Measurements from ENCODE around the gene INTS7.
"Not testable (repeated sequence)": the region's sequence is repeated elsewhere in the genome, so short reads cannot be mapped to it uniquely, and the experiment has no call there.

Gene INTS7

DNA sequence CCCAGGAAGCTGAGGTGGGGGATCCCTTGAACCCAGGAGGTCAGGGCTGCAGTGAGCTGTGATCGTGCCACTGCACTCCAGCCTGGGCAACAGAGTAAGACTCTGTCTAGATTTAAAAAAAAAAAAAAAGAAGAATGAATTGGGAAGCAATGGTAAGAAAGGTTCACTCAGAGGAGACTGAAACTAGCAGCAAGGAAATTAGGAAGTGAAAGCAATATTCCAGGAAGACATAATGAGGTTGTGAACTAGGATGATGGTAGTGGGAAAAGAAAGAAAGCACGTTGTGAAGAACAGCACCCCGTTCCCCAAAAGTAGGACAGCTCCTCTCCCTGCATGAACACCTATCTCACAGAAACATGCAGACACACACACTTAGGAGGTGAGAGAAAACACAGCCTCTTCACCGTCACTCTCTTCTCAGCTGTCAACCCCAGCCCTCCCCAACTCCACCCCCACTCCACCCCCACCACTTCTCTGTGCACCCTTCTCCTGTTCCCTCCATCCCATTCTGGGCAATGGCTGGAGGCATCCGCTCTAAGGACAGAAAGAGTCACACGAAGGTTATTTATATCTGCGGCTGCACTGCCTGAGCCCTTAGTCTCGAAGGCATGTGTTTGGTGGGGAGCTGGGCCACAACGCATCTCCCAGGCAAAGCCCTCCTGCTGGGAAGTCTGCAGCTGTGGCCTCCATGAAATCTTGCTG, 103.0 kb downstream of the INTS7 start:
- DNase-seq, result no peak

DNA sequence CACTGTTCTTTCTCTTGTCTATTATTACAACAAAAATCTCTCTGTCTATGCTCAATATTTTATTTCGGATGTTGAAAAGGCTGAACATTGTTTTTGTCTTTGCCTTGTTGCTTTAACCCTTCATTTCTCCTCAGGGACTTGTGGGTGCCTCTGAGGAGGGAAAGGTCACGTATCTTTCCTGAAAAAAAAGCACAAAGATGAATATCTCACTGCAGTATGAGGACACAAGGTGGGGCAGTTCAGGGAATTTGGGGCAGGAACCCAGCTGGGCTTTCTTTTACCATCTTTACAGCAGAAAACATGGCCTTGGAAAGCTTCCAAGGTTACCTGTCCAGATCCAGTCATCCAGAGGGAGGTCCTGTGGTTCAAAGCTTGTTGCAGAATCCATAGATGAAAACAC, 105.7 kb downstream of the INTS7 start:
- DNase-seq, result no peak

DNA sequence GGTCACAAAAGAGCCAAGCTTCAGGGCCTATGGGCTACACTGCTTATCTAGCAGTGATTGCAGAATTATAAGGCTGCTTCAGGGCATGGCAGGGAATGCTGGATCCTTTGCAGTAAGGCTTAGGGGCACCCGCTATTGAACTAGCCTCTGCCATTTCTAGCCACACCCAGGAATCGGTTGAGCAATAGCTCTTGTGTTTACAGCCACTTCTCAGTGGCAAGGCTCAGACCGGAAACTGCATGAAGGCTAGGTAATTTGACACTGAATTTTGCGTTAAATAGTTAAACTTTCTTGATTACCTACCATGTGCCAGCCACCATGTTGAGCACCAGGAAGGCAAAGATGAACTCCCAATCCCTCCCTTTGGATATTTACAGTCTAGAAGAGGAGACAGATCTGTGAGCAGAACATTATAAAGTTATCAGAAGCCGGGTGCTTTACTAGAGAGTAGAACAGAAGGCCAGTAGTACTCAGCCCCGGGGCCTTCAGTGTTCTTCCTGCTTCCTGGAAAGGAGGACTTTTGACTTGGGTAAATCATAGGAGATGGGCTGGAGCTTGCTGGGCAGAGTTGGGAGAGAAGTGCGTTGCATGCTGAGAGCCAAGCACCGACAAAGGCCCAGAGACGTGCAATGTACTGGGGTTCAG, 106.2 kb downstream of the INTS7 start:
- no peak for DNase-seq

DNA sequence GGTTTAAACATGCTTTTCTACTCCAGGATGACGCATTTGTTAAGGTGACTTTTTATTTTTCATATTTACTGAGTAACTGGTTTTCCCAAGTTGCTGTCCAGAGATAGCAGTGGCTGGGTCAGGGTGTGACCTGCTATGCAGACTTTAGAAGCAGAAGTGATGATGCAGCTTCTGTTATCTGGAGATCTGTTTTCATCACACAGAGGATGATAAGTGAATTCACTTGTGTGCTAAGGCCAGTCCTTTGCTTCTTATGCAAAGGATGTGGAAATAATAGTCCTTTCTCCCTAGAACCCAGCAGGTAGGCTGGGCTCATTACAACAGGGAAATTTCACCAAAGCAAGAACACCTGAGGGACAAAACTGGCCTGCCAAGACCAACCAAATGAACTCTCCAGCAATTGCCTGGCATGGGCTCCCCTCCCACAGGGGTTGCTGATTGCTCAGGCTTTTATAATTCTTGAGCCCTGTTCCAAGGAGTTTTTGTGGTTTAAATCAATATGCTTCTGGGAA, 107.0 kb downstream of the INTS7 start:
- DNase-seq, result no peak

DNA sequence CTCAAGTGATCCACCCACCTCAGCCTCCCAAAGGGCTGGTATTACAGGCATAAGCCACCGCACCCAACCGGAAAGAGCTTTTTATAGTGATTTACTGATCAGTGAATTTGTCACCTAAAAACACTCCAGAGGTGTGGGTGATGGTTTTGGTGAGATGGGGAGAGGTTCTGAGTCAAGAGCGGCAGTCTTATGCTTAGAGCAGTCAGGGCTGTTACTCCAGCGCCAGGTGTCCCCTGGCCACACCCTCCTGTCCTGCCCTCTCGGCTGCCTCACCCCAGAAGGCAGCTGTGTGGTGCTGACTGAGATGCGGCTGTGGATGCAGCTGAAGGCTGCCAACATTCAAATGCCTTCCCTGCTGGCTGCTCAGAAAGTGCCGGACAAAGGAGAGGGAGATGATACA, 110.3 kb downstream of the INTS7 start:
- DNase-seq, result peak; percentile 47

DNA sequence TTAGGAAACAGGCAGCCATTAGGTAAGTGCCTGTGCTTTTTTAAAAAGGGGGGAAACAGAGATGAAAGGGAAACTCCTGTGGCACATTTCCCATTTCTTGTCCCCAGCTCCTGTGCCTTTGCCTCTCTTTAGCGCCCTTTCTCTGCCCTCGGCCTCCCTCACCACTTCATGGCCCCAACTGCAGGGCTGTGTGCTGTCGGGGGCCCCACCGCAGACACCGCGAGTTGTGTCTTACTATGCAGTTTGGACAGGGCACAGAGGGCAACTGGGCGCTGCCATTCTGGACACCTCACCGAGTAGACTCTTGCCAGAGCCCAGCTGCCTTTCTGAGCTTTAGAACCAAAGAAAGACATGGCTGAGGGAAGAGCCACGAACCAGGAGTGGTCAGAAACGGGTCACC, 111.1 kb downstream of the INTS7 start:
- no peak for DNase-seq

DNA sequence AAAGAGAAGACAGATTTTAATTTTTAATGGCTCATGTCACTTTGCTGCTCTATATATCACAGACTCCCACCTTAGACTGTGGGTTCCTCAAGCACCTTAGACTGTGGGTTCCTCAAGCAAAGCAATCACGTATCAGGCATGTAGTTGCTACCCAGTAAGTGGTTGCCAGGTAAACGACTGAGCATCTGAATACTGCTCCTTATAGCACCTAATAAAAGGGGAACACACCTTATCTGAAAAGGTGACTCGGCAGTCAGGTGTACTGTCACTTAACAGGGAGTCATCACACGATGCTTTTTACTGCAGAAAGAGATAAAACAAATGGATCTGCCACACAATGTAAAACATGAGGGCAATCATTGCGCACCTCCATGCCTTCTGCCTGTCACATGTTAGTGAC, 112.3 kb downstream of the INTS7 start:
- no peak for DNase-seq

DNA sequence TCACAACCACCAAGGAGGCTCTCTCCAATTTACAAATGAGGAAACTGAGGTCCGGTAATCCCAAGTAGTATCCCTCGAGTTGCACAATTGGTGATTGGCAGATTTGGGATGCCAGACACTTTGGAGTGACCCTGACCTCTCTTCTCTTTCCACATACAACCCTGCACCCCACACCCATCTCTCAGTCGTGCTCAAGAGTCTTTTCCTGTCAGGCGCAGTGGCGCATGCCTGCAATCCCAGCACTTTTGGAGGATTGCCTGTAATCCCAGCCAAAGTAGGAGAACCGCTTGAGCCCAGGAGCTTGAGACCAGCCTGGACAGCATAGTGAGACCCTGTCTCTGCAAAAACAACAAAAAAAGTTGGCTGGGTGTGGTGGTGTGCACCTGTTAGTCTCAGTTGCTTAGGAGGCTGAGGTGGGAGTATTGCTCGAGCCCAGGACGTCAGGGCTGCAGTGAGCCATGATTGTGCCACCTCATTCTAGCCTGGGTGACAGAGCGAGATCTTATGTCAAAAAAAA, 113.7 kb downstream of the INTS7 start:
- no peak for DNase-seq

DNA sequence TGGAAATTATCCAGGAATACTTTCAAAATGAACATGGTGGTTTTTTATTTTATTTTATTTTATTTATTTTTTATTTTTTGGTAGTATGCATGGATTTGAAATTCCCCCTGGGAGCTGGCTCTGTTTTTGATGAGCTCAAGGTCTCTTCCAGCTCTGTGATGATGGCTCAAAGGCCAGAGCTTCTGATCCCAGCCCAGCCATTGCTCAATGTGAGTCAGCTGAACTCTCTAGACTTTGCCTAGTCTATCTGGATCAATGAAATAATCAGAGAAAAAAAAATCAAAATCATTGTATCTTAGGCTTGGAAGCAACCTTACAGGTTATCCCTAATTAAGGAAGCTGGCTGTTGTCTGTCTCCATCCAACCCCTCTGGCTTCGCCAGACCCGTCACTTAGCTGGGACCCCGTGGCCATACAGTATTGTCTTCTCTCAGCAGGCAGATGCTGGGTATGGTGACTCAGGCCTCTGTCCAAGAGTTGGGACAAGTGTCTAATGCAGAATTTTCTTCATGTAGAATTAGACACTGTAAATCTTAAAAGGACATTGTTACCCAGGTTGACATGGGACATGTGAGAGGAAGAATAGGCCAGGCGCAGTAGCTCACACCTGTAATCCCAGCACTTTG, 114.6 kb downstream of the INTS7 start:
- no peak for DNase-seq

DNA sequence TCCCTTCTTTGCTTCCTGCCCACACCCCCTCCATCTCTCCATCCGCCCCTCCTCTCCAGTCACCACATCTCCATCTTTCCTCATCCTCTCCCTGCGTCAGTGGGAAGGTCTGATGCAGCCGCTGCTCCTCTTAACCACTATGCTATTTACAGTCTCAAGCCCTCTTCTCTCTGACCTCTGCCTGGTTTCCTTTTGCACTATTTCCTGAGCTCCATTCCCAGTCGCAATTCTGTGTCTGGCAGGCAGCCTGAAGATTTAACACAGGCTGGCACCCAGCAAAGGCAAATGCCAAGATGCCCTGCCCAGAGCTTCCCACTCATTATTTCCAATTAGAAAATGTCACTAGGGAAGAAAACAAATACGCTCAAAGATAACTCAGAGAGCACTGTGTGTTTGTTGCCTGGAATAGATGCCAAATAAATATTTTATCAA, 115.2 kb downstream of the INTS7 start:
- no peak for DNase-seq

DNA sequence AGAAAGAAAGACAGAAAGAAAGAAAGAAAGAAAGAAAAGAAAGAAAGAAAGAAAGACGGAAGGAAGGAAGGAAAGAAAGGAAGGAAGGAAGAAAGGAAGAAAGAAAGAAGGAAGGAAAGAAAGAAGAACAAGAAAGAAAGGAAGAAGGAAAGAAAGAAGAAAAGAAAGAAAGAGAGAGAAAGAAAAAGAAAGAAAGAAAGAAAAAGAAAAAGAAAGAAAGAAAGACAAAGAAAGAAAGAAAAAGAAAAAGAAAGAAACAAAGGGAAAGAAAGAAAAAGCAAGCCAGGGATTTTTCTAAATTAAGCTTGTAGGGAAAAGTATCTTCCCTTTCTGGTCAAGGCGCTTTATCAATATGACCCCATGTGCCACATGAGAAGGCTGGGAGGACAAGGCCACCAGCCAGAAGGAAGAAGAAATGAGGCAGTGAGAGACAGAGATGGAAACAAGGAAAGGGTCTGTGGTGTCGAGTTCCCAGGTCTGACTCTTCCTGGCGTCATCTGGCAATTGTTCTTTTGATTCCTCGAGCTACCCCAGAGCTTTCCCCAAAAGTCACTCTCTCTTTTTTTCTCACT, 116.4 kb downstream of the INTS7 start:
- no peak for DNase-seq

DNA sequence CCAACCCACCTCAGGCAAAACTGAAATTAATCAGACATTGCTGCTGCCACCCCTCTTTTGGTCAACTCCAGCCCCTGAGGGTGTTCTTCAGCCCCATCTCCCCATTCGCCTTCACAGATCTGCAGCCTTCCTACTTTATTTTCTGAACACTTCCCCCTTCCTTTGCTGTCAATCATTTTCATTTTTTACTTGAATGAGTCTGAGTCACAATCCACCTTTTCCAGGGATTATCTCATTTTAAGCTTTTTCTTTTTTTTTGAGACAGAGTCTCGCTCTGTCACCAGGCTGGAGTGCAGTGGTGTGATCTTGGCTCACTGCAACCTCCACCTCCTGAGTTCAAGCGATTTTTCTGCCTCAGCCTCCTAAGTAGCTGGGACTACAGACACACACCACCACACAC, 118.9 kb downstream of the INTS7 start:
- DNase-seq, result not testable (repeated sequence)

DNA sequence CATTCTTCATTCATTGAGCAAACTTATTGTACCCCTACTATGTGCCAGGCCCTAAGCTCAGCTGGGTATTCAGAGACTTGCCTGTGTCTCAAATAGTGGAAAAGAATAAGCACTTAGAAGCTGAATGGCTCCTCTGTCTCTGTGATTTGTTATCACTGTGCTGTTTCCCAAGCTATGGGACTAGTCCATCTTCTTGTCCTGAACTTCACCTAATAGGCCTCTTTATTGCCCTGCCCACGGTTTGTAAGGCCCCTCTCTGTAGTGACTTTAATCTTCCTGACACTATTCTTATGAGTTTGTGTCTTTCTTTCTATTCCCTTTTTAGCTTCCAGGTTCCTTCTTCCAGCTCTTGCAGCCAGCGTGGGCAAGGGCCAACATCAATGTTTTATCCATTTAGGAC, 119.4 kb downstream of the INTS7 start:
- no peak for DNase-seq

DNA sequence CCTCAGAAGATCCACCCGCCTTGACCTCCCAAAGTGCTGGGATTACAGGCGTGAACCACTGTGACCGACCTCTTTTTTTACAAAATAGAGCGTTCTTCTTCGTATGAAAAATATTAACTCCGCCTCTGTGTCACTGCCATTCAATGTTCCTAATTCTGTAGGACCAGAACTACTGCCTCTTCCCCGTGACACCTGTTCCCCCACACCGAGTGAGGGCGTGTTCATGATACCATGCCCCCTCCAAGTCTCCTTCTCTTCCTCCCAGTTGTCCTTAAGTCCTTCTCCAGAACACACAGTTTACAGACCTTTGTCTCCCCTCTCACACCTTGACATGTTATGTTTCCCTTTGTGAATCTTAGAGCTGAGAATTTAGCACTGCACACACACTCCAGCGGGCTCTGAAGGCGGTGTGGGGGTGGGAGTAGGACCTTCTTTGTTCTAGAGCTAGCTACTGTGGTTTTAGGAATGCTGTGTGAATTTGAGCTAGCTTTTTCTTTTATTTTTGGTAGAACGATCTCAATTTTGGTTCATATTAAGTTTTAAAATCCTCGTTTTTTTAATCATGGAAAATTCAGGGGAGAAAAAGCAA, 122.4 kb downstream of the INTS7 start:
- no peak for DNase-seq

DNA sequence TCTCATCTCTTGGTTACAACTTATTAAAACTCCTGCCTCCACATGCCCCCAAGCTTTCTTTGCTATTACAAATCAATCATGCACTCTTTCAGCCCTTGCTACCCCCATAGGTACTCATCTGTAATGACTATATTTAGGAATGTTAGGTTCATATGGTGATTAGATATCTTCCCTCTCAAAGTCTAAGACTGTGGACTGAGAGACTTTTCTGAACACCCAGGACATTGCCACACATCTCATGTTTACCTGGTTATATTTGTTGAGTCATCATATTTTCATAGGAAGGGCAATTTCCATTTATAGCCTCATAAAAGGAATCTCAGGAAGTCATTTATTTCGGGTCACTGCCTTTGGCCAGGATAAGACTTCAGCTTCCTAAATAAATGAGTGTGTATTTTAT, 123.3 kb downstream of the INTS7 start:
- DNase-seq, result no peak

DNA sequence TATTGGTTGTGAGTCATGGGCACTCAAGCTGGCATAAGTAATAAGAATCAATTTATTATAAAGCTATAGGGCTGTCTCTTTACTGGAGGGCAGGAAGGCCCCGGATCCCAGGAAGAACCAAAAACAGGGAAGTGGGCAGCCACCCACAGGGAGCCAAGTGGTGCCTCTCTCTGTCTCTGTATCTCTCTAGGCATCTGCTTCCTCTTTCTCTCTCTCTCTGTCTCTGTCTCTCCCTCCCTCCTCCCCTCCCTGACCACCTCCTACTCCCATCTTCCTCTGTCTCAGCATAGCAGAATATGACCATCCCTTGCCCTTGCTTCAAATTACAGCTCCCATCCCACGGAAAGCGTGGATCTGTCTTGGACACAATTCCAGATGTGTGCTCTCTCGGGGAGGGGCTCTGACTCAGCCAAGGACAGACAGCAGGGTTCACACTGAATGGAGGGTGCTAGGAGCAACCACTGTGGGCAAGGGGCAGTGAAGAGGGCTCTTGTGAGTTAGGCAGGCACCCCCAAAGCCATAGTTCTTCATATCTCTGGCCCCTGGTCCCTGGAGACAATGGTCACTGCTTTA, 124.4 kb downstream of the INTS7 start:
- no peak for DNase-seq

DNA sequence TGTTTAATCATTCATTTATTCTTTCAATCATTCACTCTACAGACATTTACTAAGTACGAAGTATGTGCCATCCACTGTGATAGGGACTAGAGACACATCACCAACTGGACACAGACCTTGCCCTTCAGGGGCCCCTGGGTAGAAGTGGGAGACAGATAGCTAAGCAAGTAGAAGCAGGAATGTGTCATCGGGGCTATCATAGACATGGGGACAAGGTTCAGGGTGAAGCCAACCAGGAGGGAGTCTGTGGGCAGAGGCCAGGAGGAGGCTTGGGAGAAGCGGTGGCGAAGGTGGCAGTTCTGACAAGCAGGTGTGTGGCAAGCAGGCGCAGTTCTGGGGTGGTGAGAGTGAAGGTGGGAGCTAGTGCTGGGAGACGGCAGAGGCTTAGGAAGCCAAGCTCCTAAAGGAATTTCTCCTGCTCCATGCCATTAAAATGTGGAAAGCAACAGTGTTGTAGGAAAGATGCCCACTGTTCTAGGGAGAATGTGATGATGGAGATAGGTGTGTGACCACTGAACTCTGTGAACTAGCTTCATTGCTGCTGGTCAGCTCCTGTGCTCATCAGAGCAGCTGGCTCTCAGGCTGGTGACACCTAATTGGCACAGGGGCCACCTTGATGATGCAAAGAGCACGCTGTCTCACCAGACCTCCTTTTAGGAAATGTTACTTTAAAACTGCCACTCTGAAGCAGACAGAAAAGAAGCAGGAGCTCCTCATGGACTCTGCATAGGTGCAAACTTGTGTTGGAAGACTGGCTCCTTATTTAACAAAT, 125.1 kb downstream of the INTS7 start:
- no peak for DNase-seq

DNA sequence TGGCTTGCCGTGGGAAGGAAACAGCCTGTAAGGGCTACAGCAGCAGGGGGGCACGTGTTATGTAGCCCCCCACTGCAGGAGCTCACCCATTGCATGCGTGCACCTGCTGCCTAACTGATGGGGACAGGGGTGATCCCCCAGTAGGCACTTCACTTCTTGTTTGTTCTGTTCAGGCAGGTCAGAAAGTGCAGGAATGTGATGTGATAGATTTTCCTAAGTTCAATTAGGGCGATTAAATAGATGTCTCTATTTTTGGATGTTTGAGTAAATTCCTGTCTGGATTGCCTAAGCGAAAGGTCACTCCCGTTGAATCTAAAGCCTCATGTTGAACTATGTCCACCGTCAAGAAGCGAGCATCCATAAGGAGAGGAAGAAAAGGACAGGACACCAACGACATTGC, 126.0 kb downstream of the INTS7 start:
- no peak for DNase-seq

DNA sequence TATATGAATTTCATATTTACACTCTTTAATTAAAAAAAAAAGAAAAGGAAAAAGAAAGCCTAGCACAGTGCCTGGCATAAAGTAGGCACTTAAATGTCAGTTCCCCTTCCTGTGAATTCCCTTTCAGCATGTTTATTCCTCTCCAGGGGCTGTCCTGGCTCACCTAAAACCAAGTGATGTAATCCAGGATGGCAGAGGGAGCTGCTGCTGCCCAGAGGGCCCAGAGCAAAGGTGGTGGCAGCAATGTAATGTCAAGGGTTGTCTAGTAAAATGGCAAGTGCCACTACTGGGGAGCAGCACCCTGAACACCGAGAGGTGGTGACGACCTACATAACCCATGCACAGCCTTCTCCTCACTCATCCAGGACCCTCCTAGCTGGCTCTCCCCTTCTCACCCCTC, 126.4 kb downstream of the INTS7 start:
- no peak for DNase-seq

DNA sequence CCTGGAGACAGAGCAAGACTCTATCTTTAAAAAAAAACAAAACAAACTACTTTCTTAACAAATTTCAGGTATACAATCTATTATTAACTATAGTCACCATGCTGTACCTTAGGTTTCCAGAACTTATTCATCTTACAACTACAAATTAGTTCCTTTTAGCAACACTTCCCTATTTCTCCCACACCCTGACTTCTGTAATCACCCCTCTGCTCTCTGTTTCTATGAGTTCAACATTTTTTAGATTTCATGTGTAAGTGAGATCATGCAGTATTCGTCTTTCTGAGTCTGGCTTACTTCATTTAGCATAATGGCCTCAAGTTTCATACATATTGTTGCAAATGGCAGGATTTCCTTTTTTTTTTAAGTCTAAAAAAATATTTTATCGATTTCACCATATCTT, 126.9 kb downstream of the INTS7 start:
- no peak for DNase-seq

DNA sequence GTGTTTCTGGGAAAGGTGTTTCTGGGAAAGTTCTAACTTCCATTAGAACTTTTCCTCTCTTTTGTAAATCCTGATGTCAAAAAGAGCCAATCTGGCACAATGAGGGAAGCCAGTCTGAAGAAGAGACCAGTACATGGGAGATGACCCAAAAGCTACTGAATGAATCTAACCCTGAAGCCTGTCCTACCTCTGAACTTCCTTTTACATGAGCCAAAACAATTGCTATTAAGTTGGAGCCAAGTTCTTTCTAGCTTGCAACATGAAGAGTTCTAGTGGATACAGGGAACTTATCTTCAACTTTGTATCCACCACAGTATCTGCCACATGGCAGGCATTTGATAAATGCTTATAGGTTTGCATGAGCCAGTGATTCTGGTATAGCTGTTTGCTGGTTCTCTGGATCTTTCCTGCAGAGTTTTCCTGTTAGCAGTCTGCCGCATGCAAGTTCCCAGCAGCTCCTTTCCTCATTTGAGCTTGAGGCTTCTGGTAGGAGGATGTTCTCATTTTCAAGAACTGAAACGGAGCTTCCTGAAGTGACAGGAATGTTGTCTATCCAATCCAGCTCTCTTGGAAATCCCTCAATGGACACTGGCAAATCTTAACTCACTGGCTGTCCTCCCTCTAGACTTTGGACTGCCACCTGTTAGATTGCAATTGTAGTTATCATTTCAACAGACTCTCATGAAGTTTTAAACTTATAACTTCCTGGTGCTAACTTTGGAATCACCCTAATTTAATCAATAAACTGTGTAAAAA, 131.7 kb downstream of the INTS7 start:
- no peak for DNase-seq
